ENCODE measurements around the gene PFDN4. TPM values are rescaled to one million over a fixed set of nuclear protein-coding genes. Genes with fewer than 3 reads are reported as not detected.

PFDN4 gene
- polyA plus RNA-seq, 2 of the 4 experiments (the other 2 are of a cell fraction), result 140 to 146 TPM

- ChIA-PET CTCF (interaction anchor here (1.0 to 10.4 kb wide), 5 partner anchors 33 to 69 kb away, joined by 5 to 97 read pairs (median 7); no protein-coding TSS in a partner anchor), POLR2A (interaction anchor here (0.5 to 1.7 kb wide), 7 partner anchors 9 to 65 kb away, joined by 3 to 6 read pairs (median 3); no protein-coding TSS in a partner anchor)
- Histone ChIP-seq H3K4me2 (peak overlapping the region; percentile 93), H3K9me3 (no peaks in the 10 kb centered on the region), H3K27ac (peak overlapping the region; percentile 93 to 100), H3K4me3 (peak overlapping the region; percentile 83), H3K4me1 (peaks cover 79% of the 10 kb centered on the region)
- TF ChIP-seq TP53 (CRISPR knock-in tag; IDR thresholded peaks at IDR 0.05) (peak; percentile 90), PBX3 (IDR thresholded peaks at IDR 0.05) (0 out of 2 replicates have a peak, but pooled peaks have one; percentile 1), RFX5 (IDR thresholded peaks at IDR 0.05) (no peak), FOSB (CRISPR knock-in tag; IDR thresholded peaks at IDR 0.05) (peak; percentile 78), HMGXB4 (CRISPR knock-in tag; IDR thresholded peaks at IDR 0.05; ENCODE audit: borderline replicate concordance) (0 out of 2 replicates have a peak, but pooled peaks have one; percentile 62), RNF2 (IDR thresholded peaks at IDR 0.05; ENCODE audit: borderline replicate concordance, low read depth) (no peak), PHF8 (IDR thresholded peaks at IDR 0.05; ENCODE audit: borderline replicate concordance, low read depth) (no peak), EHF (CRISPR knock-in tag; IDR thresholded peaks at IDR 0.05) (0 out of 2 replicates have a peak, but pooled peaks have one; percentile 69), CBX2 (IDR thresholded peaks at IDR 0.05; ENCODE audit: borderline replicate concordance, low read depth) (no peak), USF2 (IDR thresholded peaks at IDR 0.05) (no peak), FOSL2 (IDR thresholded peaks at IDR 0.05) (peak; percentile 24; the same call in 1 of the 2 replicates), FOSL2 (CRISPR knock-in tag; IDR thresholded peaks at IDR 0.05) (peak; percentile 85), HOXA7 (CRISPR knock-in tag; IDR thresholded peaks at IDR 0.05) (peak; percentile 97), JUN (IDR thresholded peaks at IDR 0.05) (peak; percentile 27 to 45; a peak in 3 of 5 replicates), RARB (CRISPR knock-in tag; IDR thresholded peaks at IDR 0.05) (peak; percentile 26)
- TF ChIP-seq, protein P1, sequence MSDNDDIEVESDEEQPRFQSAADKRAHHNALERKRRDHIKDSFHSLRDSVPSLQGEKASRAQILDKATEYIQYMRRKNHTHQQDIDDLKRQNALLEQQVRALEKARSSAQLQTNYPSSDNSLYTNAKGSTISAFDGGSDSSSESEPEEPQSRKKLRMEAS (IDR thresholded peaks at IDR 0.05), result peak; percentile 35
- peak; percentile 56 to 60 for DNase-seq (ENCODE audit: low read depth in 1 of 2, low spot score in 1 of 2)
- no peak for ATAC-seq
- 6% methylated on average over 2 of the region's 2 CpGs for WGBS (ENCODE audit: missing lambda C conversion rate)
- FAIRE-seq, result peak; percentile 84
These were observed 42.1 kb upstream of the PFDN4 start for GRCh38 chr20:54165803-54166202.

DNA sequence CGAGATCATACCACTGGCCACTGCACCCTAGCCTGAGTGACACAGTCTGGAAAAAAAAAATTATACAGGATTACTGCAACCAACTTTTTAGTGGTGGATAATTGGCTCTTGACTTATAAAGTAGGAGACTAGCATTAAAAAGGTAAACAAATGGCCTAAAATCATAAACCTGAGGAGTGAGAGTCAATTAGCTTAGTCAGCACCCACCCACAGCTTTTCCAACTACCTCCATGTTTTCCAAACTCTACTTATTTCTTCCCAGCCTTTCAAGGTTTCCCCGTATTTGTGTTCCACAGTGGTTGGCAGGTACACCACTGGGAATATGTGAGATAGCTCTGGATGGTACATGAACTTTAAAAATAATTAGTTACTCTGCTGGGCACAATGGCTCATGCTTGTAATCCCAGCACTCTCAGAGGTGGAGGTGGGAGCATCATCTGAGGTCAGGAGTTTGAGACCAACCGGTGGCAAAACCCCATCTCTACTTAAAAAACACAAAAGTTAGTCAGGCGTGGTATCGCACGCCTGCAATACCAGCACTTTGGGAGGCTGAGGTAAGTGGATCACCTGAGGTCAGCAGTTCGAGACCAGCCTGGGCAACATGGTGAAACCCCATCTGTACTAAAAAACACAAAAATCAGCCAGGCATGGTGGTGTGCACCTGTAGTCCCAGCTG lies 40.8 kb upstream of the PFDN4 start:
- DNase-seq (ENCODE audit: low read depth in 1 of 2, low spot score in 1 of 2) (peak in 1 of 2 experiments; percentile 76), ATAC-seq (peak in 1 of 2 experiments; percentile 6; a peak in 3 of 6 replicates), FAIRE-seq (no peak)
- peaks cover 66% of the 10 kb centered on the region for H3K4me1 ChIP-seq
- ChIA-PET CTCF (interaction anchor here (0.7 to 10.4 kb wide), 10 partner anchors 8 to 72 kb away, joined by 3 to 97 read pairs (median 4); no protein-coding TSS in a partner anchor), POLR2A (interaction anchor here (0.8 to 3.7 kb wide), 11 partner anchors 8 to 70 kb away, joined by 3 to 42 read pairs (median 7); no protein-coding TSS in a partner anchor)
- H3K4me2 ChIP-seq, result peak overlapping the region; percentile 93
- H3K9me3 ChIP-seq, result no peaks in the 10 kb centered on the region
- peak overlapping the region; percentile 83 for H3K4me3 ChIP-seq
- 6% methylated on average over 7 of the region's 7 CpGs for WGBS (ENCODE audit: missing lambda C conversion rate)
- H3K27ac ChIP-seq, result peak overlapping the region; percentile 93 to 100
- TF ChIP-seq BHLHE40 (IDR thresholded peaks at IDR 0.05; ENCODE audit: low read depth, low read length) (no peak), CHD4 (IDR thresholded peaks at IDR 0.05; ENCODE audit: borderline replicate concordance) (no peak), USF2 (IDR thresholded peaks at IDR 0.05) (no peak), RFX5 (IDR thresholded peaks at IDR 0.05) (no peak), RNF2 (IDR thresholded peaks at IDR 0.05; ENCODE audit: borderline replicate concordance, low read depth) (no peak), ATOH8 (CRISPR knock-in tag; IDR thresholded peaks at IDR 0.05; ENCODE audit: low read depth) (no peak), POLR2AphosphoS2 (conservative IDR thresholded peaks at IDR 0.05; ENCODE audit: low read length) (peak; percentile 60; the same call in 1 of the 2 replicates), TFCP2L1 (CRISPR knock-in tag; IDR thresholded peaks at IDR 0.05) (no peak), ESRRA (IDR thresholded peaks at IDR 0.05; ENCODE audit: borderline replicate concordance, low read length) (no peak), GATA3 (IDR thresholded peaks at IDR 0.05; ENCODE audit: borderline replicate concordance) (no peak; the same call in 1 of the 2 replicates), SMC3 (IDR thresholded peaks at IDR 0.05) (no peak), MAFK (IDR thresholded peaks at IDR 0.05; ENCODE audit: partially characterized antibody) (peak; percentile 90), CBX2 (IDR thresholded peaks at IDR 0.05; ENCODE audit: borderline replicate concordance, low read depth) (no peak), PBX3 (IDR thresholded peaks at IDR 0.05) (peak; percentile 17), RAD21 (conservative IDR thresholded peaks at IDR 0.05 in 1 of 2, IDR thresholded peaks at IDR 0.05 in 1 of 2) (no peak), TP53 (CRISPR knock-in tag; IDR thresholded peaks at IDR 0.05) (no peak), NPAS2 (CRISPR knock-in tag; IDR thresholded peaks at IDR 0.05; ENCODE audit: borderline replicate concordance) (no peak), EHF (CRISPR knock-in tag; IDR thresholded peaks at IDR 0.05) (no peak)

All from A549 (cell line).